Measurements from ENCODE around the gene CACFD1. TPM values are rescaled to one million over a fixed set of nuclear protein-coding genes. Genes with fewer than 3 reads are reported as not detected.

CACFD1 gene
- total and polyA plus RNA-seq, 2 of the 13 experiments (the other 11 are each of a cell fraction or from before 2014, with no cell fraction given), result 13.8 to 14.6 TPM

DNA sequence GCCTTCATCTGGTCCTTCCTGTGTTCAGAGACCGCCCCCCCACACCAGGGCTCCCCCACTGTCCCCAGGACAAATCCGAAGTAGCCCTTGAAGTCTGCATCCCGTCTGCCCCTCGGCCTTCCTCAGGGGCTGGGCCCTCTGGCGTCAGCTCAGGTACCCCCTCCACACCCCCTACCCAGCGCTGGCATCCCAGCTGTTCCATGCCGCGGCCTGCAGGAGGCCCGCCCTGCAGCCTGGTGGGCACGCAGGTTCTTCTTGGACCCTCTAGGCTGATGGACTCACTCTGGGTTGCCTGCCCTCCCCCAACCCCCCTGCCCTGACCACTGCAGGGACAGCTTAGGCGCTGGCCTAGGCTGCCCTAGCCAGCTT is 12.5 kb downstream of the CACFD1 start:
- Histone ChIP-seq H3K9ac (ENCODE audit: insufficient read depth, low read depth, low read length) (no peak overlapping the region), H2AFZ (ENCODE audit: low read length) (no peak overlapping the region), H3K4me1 (ENCODE audit: insufficient read depth, low read length) (peaks cover 10% of the 10 kb centered on the region), H3K4me3 (replicated peaks in 1 of 3; ENCODE audit: insufficient read depth in 1 of 3, low read depth in 2 of 3, low read length in 3 of 3) (no peak overlapping the region), H3K36me3 (replicated peaks in 1 of 2; ENCODE audit: control insufficient read depth in 1 of 2, insufficient read depth in 2 of 2, low read length in 2 of 2) (peaks cover 3 to 4% of the 10 kb centered on the region in 2 experiments; a peak in 1 of 5 replicates), H3K79me2 (ENCODE audit: insufficient read depth, low read length) (no peaks in the 10 kb centered on the region), H3K4me2 (ENCODE audit: low read depth, low read length) (no peak overlapping the region), H3K9me3 (ENCODE audit: low read length) (no peaks in the 10 kb centered on the region), H3K27me3 (ENCODE audit: control insufficient read depth in 1 of 2, insufficient read depth in 2 of 2, low read length in 2 of 2) (no peaks in the 10 kb centered on the region), H4K20me1 (ENCODE audit: insufficient read depth, low read length) (0 out of 2 replicates have a peak, but pooled peaks cover 2% of the 10 kb centered on the region), H3K27ac (ENCODE audit: extremely low read length, insufficient read depth, low read length) (no peak overlapping the region)
- ATAC-seq, result no peak
- DNase-seq (ENCODE audit: low spot score), result no peak
- no TSS peak for BruUV-seq (replicated peaks)
- TF ChIP-seq POLR2G (IDR thresholded peaks at IDR 0.05; ENCODE audit: low read depth, low read length) (0 out of 2 replicates have a peak, but pooled peaks have one; percentile 17), HNRNPL (IDR thresholded peaks at IDR 0.05; ENCODE audit: low read depth, low read length) (0 out of 2 replicates have a peak, but pooled peaks have one; percentile 20), TMF1 (CRISPR knock-in tag; IDR thresholded peaks at IDR 0.05; ENCODE audit: low read depth) (no peak), ZFP90 (CRISPR knock-in tag; IDR thresholded peaks at IDR 0.05; ENCODE audit: borderline replicate concordance) (no peak), AGO2 (optimal IDR thresholded peaks at IDR 0.05; ENCODE audit: low read depth, low read length) (peak; percentile 60), RBFOX2 (IDR thresholded peaks at IDR 0.05; ENCODE audit: low read depth, low read length) (0 out of 2 replicates have a peak, but pooled peaks have one; percentile 7)
- TF ChIP-seq, protein P1, sequence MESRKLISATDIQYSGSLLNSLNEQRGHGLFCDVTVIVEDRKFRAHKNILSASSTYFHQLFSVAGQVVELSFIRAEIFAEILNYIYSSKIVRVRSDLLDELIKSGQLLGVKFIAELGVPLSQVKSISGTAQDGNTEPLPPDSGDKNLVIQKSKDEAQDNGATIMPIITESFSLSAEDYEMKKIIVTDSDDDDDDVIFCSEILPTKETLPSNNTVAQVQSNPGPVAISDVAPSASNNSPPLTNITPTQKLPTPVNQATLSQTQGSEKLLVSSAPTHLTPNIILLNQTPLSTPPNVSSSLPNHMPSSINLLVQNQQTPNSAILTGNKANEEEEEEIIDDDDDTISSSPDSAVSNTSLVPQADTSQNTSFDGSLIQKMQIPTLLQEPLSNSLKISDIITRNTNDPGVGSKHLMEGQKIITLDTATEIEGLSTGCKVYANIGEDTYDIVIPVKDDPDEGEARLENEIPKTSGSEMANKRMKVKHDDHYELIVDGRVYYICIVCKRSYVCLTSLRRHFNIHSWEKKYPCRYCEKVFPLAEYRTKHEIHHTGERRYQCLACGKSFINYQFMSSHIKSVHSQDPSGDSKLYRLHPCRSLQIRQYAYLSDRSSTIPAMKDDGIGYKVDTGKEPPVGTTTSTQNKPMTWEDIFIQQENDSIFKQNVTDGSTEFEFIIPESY (CRISPR knock-in tag; IDR thresholded peaks at IDR 0.05), result 0 out of 2 replicates have a peak, but pooled peaks have one; percentile 30
- TF ChIP-seq, protein P2, sequence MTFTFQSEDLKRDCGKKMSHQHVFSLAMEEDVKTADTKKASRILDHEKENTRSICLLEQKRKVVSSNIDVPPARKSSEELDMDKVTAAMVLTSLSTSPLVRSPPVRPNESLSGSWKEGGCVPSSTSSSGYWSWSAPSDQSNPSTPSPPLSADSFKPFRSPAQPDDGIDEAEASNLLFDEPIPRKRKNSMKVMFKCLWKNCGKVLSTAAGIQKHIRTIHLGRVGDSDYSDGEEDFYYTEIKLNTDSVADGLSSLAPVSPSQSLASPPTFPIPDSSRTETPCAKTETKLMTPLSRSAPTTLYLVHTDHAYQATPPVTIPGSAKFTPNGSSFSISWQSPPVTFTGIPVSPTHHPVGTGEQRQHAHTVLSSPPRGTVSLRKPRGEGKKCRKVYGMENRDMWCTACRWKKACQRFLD (CRISPR knock-in tag; IDR thresholded peaks at IDR 0.05; ENCODE audit: borderline replicate concordance), result no peak
- intact Hi-C loops (cut with micrococcal nuclease; ENCODE audit: unreplicated experiment), result no loop called here
- ChIA-PET CTCF (ENCODE audit: low intra/inter-chr PET ratio, low total read pairs) (no interaction called here), POLR2A (interaction anchor here (2.3 kb wide), 1 partner anchor 13 kb away, joined by 11 read pairs; the partner anchor contains the start of gene CACFD1)
- WGBS (ENCODE audit: low lambda C conversion rate), result 83% methylated on average over 2 of the region's 11 CpGs
- FAIRE-seq, result no peak
- in situ Hi-C loops (cut with HindIII; ENCODE audit: extremely low pct_ligation_motif_present, low pct_unique_long_range_greater_than_20kb), result no loop called here

Data from HepG2 (cell line).